ENCODE measurements around the gene LMNTD2. TPM values are rescaled to one million over a fixed set of nuclear protein-coding genes. Genes with fewer than 3 reads are reported as not detected.

The LMNTD2 gene
- total and polyA plus RNA-seq, 2 of the 13 experiments (the other 11 are each of a cell fraction or from before 2014, with no cell fraction given): 1.1 to 3.1 TPM

GRCh38 chr11:559712-560304 lies 730 bp downstream of the LMNTD2 start (continued):
- no peak for TF ChIP-seq USF2 (IDR thresholded peaks at IDR 0.05; ENCODE audit: low read depth, low read length)
- no peak for TF ChIP-seq USF2 (CRISPR knock-in tag; IDR thresholded peaks at IDR 0.05; ENCODE audit: borderline replicate concordance)
- peak; percentile 71 for TF ChIP-seq TFE3 (CRISPR knock-in tag; IDR thresholded peaks at IDR 0.05)
- TF ChIP-seq SMAD9 (CRISPR knock-in tag; IDR thresholded peaks at IDR 0.05): no peak
- peak; percentile 74 for TF ChIP-seq PHF21A (CRISPR knock-in tag; IDR thresholded peaks at IDR 0.05)
- no peak for TF ChIP-seq CCDC6 (CRISPR knock-in tag; IDR thresholded peaks at IDR 0.05)
- 0 out of 2 replicates have a peak, but pooled peaks have one; percentile 29 for TF ChIP-seq THAP9 (CRISPR knock-in tag; IDR thresholded peaks at IDR 0.05; ENCODE audit: borderline replicate concordance)
- TF ChIP-seq MNT (IDR thresholded peaks at IDR 0.05): 0 out of 2 replicates have a peak, but pooled peaks have one; percentile 18
- peak; percentile 42; the same call in 1 of the 2 replicates for TF ChIP-seq ISL2 (CRISPR knock-in tag; IDR thresholded peaks at IDR 0.05)
- no peak for TF ChIP-seq NFKBIZ (CRISPR knock-in tag; IDR thresholded peaks at IDR 0.05)
- TF ChIP-seq RCOR2 (CRISPR knock-in tag; IDR thresholded peaks at IDR 0.05): 0 out of 2 replicates have a peak, but pooled peaks have one; percentile 32
- no peak for TF ChIP-seq STAT5B (CRISPR knock-in tag; IDR thresholded peaks at IDR 0.05)
- 0 out of 2 replicates have a peak, but pooled peaks have one; percentile 54 for TF ChIP-seq CHD4 (IDR thresholded peaks at IDR 0.05; ENCODE audit: borderline replicate concordance, low read length)
- peak; percentile 78; the same call in 1 of the 2 replicates for TF ChIP-seq ELF1 (CRISPR knock-in tag; IDR thresholded peaks at IDR 0.05)
- TF ChIP-seq NFATC3 (CRISPR knock-in tag; IDR thresholded peaks at IDR 0.05): no peak
- no peak for TF ChIP-seq MXD1 (CRISPR knock-in tag; IDR thresholded peaks at IDR 0.05)
- TF ChIP-seq ZNF691 (CRISPR knock-in tag; IDR thresholded peaks at IDR 0.05; ENCODE audit: borderline replicate concordance, low read depth): 0 out of 2 replicates have a peak, but pooled peaks have one; percentile 12
- TF ChIP-seq ZFP36L1 (CRISPR knock-in tag; IDR thresholded peaks at IDR 0.05): 0 out of 2 replicates have a peak, but pooled peaks have one; percentile 56
- TF ChIP-seq ZNF3 (CRISPR knock-in tag; IDR thresholded peaks at IDR 0.05): no peak
- no peak for TF ChIP-seq ZBTB20 (CRISPR knock-in tag; IDR thresholded peaks at IDR 0.05; ENCODE audit: borderline replicate concordance, low read depth)

All from HepG2 (cell line).